Measurements from ENCODE around the gene FAM78A.

The FAM78A gene

DNA sequence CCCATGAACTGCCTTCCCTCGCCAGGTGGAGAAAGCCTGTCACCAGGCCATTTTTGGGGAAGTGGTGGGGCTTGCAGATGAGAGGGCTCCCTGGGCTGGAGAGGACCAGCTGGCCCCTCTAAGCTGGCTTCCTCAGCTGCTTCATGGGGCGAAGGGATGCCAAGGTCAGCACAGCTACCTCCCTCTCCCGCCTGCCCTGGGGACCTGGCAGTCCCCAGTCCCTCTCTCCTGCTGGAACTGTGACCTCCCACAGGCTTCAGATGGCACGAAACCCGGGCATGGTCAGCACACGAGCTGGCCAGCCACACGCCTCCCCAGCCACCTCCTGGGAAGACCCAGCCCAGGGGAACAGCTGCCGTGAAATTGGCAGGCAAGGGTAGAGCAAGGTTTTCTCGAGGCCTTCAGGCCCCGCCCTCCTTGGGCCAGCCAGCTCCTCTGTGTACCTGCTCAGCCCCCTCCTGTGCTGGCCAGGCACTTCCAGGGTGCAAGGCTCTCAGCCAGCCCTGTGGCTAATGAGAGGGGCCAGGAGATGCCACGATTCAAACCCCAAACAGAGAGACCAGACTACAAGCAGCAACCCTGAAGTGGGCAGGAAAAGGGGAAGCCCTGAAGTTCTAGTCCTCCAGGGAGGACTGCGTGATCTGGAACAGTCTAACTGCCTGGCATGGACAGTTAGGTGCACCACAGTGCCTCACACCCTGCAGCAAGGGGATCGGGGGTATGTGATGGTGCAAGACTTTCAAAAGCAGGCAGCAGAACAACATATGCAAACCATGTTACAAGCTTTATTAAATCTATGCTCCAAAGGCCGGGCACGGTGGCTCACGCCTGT is 26.1 kb upstream of the FAM78A start:
- no peak for DNase-seq

GRCh38 chr9:131300444-131300843 is 24.1 kb upstream of the FAM78A start:
- DNase-seq = no peak

DNA sequence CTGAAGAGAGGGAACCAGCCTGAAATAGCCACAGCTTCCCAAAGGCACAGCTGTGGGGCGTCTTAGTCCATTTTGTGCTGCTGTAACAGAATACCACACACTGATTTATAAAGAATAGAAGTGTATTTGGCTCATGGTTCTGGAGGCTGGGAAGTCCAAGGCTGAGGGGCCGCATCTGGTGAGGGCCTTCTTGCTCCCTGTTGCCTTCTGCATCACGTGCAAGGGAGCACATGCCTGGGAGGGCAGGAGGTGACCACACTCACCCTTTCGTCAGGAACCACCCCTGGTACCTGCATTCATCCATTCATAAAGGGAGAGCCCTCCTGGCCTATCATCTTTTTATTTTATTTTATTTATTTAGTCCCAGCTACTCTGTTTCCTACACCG is 23.6 kb upstream of the FAM78A start:
- DNase-seq = no peak

GRCh38 chr9:131299346-131299960 is 23.1 kb upstream of the FAM78A start:
- no peak for DNase-seq

GRCh38 chr9:131298816-131299215 is 22.5 kb upstream of the FAM78A start:
- no peak for DNase-seq

- no peak for DNase-seq
These were observed 22.0 kb upstream of the FAM78A start for GRCh38 chr9:131298341-131298740.

- DNase-seq = no peak
These were observed 21.6 kb upstream of the FAM78A start for GRCh38 chr9:131297903-131298302.

DNA sequence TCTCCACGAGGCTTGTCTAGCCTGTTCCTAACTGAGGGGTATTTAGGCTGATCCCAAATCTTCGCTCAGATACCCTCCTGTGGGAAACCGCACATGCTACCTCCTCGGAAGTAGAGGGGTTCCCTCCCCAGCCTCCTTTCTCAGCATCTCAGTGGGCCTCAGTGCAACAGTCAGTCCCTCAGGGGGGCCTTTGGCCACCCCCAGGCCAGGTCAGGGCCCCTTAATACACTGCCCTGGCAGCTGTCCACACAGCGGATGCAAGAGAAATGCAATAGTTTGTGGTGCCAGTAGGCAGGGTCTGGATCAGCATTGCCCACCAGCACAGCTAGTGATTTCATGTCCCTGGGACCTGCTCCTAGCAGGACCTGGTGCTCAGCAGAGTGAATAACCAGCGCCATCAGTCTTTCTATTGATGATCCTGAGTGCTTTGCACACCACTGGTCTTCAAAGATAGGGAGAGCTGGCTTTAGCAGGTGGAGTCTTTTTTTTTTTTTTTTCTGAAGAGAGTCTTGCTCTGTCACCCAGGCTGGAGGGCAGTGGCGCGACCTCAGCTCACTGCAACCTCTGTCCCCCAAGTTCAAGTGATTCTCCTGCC is 20.7 kb upstream of the FAM78A start:
- DNase-seq = no peak

DNA sequence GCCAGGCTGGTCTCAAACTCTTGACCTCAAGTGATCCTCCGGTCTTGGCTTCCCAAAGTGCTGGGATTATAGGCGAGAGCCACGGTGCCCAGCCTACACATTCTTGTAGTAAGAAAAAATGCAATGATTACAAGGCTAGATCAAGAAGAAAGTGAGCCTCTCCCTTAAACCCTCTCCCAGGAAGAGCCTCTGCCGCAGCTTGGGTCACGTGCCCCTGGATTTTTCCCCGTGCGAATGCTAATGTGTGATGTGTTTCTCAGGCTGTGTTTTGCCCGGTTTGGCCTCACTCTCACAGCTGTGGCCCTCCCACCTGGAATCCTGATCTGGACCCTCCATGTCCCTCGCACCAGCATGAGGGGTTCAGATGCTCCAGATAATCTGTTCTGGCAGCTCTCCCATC is 20.1 kb upstream of the FAM78A start:
- no peak for DNase-seq

DNA sequence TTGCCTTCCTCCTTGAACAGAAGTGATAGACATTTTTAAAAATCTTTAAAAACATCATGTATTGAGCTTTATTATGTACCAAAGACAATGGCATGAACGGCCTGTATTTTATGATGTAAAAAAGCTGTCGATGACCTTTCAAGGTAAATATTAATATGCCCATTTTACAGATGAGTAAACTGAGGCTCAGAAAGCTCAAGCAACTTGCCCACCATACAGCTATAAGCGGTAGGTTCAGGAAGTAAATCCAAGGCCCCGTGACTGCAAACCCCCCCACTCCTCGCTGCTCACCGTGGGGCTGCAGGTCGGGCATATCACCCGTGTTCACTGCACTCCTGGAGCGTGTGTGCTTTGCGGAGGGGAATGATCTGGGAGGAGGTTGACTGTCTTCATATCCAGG is 16.6 kb upstream of the FAM78A start:
- DNase-seq = no peak

- no peak for DNase-seq
These were observed 15.5 kb upstream of the FAM78A start for GRCh38 chr9:131291795-131292315.

DNA sequence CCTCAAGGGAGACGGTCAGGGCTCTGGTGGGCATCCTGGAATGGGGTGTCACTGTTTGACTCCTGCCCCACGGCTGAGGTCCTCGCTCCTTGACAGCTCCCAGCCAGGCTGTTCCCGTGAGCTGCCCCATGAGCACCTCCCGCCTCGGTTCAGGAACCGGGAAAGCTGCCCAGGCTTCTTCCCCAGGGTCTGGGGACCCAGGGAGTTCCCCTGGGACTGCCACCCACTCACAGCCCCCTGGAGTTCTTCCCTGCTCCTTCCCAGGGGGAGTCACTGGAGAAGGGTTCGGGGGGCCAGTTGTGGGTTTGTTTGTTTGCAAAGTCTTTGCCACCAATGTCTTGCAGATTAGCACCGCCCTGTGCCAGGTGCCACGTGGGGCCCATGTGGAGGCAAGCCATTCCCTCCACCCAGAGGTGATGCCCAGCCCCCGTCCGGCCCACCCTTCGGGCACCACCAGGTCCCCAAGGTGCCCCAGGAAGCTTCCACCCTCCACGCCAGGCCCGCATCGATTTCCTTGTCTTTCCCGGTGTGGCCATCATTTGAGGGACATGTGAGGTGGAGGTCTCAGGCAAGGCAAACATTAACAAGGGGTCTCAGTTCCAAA is 14.6 kb upstream of the FAM78A start:
- no peak for DNase-seq

GRCh38 chr9:131290036-131290766 is 13.9 kb upstream of the FAM78A start:
- no peak for DNase-seq

- no peak for DNase-seq
These were observed 13.2 kb upstream of the FAM78A start, which contains the start of gene PLPP7 for GRCh38 chr9:131289301-131290035. PLPP7 (plus strand) TSS chr9:131289723; CDS start chr9:131289998, 275 bp downstream.

GRCh38 chr9:131288217-131288616 is 11.9 kb upstream of the FAM78A start:
- no peak for DNase-seq

- no peak for DNase-seq
These were observed 11.0 kb upstream of the FAM78A start for GRCh38 chr9:131287359-131287758.

DNA sequence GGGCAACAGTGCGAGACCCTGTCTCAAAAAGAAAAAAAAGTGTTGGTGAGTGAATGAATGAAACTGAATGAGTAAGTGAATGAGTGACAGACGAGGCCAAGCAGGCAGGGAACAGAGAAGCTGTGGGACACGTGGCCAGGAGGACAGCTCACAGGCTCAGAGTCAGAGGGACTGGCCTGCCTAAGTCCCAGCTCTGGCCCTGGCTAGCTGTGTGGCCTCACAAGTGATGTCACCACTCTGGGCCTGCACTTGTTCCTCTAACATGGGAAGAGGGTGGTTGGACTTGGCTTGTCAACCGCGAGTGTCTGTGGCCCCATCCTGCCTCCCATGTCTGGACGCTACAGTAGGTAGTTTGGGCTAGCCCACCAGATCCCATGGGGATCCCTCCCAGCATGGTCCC is 8.5 kb upstream of the FAM78A start:
- DNase-seq = no peak

- DNase-seq = no peak
These were observed 6.5 kb upstream of the FAM78A start for GRCh38 chr9:131282688-131283422.

- DNase-seq = no peak
These were observed 5.9 kb upstream of the FAM78A start for GRCh38 chr9:131282175-131282574.

- no peak for DNase-seq
These were observed 5.0 kb upstream of the FAM78A start for GRCh38 chr9:131281119-131281965.

Data from CD4-positive, alpha-beta T cell treated with Interleukin-21 for 1 hour (primary cell).